LNCAP (cell line): ENCODE data around the gene NTS.

Experiments used
- TF ChIP-seq, protein P1 (sequence below): fragments of 450-650 bp; IDR thresholded peaks from 2 replicates; pipeline ENCODE4 v1.5.1; 2017; ENCODE audit warnings: mild to moderate bottlenecking

The NTS gene

DNA sequence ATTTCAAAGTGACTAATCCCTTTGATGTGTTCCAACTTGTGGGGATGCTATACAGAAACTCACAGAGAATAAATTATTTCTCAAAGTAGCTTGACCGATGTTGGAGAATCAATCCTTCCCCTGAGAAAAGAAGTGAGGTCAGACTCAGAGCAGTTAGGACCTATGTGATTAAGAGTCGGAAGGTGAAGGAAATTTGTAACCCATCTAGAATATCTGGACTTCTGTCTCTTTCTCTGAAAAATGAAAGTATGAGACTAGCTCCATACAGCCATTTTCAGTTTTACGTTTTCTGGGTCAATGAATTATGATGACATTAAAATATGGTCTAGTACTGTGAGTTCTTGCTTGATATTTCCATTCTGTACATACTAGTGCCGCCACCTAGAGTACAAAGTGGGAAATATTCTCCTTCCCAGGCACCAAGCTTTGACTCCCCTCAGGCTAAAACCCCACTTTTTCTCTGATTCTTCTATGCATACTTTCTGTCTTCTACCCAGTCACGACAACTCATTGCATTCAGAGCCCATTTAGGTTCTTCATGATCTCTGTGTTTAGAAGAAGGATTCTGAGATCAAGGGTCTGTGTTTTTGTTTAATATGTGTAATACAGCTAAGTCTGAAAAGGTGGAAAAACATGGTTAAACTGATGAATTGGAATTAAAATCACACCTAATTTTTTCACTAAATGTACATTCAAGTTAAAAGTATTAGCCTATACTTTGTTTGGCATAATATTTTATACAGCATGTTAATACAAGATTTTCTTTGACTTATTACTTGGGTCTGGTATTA lies 6.9 kb upstream of the NTS start:
- TF ChIP-seq, protein P1, sequence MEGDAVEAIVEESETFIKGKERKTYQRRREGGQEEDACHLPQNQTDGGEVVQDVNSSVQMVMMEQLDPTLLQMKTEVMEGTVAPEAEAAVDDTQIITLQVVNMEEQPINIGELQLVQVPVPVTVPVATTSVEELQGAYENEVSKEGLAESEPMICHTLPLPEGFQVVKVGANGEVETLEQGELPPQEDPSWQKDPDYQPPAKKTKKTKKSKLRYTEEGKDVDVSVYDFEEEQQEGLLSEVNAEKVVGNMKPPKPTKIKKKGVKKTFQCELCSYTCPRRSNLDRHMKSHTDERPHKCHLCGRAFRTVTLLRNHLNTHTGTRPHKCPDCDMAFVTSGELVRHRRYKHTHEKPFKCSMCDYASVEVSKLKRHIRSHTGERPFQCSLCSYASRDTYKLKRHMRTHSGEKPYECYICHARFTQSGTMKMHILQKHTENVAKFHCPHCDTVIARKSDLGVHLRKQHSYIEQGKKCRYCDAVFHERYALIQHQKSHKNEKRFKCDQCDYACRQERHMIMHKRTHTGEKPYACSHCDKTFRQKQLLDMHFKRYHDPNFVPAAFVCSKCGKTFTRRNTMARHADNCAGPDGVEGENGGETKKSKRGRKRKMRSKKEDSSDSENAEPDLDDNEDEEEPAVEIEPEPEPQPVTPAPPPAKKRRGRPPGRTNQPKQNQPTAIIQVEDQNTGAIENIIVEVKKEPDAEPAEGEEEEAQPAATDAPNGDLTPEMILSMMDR = peak; percentile 74

DNA sequence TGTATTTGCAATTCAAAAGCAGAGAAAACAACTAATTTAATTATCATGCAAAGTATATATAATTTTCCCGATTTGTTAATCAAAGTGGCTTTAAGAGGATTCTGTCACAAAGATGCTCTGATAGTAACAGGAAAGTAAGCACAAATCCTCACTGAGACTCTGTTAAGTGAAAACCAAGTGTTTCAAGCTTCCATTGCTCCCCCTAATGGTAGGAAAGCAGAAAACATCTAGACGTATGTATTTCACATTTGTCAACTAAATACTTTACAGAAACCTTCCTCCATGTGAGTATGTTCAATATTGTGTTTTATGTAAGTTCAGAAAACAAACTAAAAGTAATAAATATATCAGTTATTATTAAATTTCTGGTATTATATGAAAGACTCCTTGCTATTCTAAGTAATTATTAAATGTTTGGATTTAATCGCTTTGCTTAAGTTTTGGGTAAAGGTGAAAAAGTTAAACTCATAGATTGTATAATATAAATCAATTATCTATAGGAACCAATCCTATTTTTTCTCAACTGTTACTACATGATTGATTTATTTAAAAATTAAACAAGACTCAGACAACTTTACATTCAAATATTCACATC lies 1.5 kb upstream of the NTS start:
- TF ChIP-seq, protein P1 = peak; percentile 75

DNA sequence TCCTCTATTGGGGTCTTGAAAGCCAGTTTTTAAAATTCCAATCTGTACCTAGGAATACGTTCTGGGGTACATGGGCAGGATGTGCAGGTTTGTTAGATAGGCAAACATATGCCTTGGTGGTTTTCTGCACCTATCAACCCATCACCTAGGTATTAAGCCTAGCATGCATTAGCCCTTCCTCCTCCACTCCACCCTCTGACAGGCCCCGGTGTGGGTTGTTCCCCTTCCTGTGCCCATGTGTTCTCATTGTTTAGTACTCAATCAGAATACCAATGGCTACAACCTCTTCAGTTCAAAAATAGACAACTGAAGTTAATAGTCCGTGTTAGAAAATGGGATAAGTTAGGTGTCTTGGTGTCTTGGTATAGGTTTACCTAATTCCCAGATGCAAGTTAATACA lies 3.4 kb downstream of the NTS start:
- TF ChIP-seq, protein P1 = no peak

DNA sequence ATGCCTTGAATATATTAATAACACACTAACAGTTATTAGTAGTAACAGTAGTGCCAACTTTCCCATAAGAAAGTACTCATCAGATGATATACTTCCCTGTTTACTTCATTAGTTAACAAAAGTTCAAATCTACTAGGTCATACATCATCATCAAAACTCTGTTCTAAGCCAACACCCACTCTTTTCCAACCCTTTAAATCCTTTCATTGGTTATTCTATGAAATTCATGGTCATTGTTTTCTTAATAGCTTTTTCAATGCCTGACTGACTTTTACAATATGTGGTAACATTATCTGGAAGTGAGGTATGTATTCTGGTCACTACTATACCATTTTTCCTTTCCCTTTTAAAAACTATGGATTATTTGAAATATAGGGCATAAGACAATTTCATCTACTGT lies 9.7 kb downstream of the NTS start:
- TF ChIP-seq, protein P1 = no peak

DNA sequence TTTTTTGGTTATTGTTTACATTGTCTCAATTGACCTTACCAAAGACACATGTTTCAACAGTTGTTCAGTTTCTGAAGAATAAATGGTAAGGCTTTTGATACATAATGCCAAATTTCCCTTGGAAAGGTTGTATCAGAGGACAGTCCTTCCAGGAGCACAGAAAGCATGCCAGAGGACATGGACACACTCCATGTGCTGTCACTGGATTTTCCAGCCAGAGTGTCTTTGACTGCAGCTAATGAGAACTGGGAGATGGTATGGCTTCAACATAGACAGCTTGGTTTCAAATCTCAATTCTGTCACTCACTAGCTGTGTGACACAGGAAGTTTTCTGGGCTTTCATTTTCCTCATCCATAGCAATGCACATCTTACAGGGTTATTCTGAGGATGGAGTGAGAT lies 20.6 kb downstream of the NTS start:
- TF ChIP-seq, protein P1 = no peak

DNA sequence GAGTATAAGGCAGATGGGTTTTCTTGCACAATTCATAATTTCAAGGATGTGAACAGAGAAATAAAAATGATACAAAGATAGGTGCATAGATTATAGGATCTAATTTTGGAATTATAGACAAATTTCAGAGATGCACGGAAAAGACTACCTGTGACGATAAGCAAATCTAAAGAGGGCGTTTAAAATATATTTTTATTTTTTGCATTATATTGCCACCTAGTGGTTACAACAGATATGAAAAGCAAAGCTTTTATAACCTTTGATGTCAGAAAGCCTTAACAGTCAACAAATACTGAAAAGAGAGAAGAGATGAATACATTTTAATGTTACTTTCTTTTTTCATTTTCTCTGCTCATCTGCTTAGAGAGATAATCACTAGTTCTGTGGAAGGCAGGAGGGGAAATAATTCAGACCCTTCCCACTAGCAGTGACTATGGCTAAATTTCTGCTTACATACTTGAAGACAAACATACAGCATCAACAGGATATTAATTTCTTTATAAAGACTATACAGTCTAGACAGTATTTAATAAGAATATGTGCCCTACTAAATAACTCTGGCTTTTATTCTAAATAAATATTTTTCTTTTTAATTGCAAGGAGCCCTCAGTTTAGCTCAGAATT lies 46.3 kb downstream of the NTS start:
- TF ChIP-seq, protein P1 = peak; percentile 68

DNA sequence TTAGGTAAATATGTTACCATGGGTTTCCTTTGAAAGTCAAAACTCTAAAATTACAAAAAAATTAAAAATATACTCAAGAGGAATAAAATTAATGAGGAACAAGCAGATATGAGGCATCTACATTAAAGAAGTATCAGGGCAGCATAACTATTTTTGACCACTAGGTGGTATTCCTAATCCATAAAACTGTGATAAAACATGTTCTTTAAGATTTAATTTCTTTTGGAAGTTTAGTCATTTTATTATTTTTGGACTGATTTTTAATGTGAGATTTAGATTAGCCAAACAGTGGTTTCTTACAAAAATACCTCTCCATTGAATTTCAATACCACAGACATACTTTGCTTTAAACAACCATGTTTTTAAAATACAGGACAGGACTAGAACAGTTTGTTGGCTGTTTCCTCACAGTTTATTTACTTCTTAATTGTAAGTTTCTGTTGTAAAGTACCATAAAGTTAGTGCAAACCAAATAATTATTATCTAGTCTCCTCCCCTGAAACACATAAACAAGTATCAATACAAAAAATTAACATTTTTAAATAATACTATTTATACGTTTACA lies 49.8 kb downstream of the NTS start:
- TF ChIP-seq, protein P1 = peak; percentile 67
